NK-92 (cell line): ENCODE results near the gene SLC38A6.

Source experiments
- DNase-seq: peaks from one replicate; lab custom pipeline; 2025; ENCODE audit not compliant: unreplicated experiment; lab: John Stamatoyannopoulos, UW

SLC38A6 gene

GRCh38 chr14:60980811-60981632 is at the start of gene SLC38A6, which contains the start of gene TRMT5:
TSS of gene SLC38A6 (plus strand) at chr14:60981245. CDS start at chr14:60981278, 33 bp downstream.
TSS of gene TRMT5 (minus strand) at chr14:60981079. CDS start at chr14:60980973, 106 bp downstream.
- DNase-seq, result peak; percentile 39

- DNase-seq, result no peak
Observed at GRCh38 chr14:60933920-60934655, 47.0 kb upstream of the SLC38A6 start.

GRCh38 chr14:60935319-60935718 is 45.7 kb upstream of the SLC38A6 start:
- no peak for DNase-seq

- DNase-seq, result no peak
Observed at GRCh38 chr14:60943637-60944032, 37.4 kb upstream of the SLC38A6 start.

GRCh38 chr14:60944204-60944603 is 36.8 kb upstream of the SLC38A6 start:
- DNase-seq, result no peak

GRCh38 chr14:60945984-60946383 is 35.1 kb upstream of the SLC38A6 start:
- no peak for DNase-seq

- DNase-seq, result no peak
Observed at GRCh38 chr14:60946773-60947172, 34.3 kb upstream of the SLC38A6 start.

- no peak for DNase-seq
Observed at GRCh38 chr14:60951776-60952435, 29.1 kb upstream of the SLC38A6 start.

GRCh38 chr14:60956202-60956601 is 24.8 kb upstream of the SLC38A6 start:
- DNase-seq, result no peak

- no peak for DNase-seq
Observed at GRCh38 chr14:60956632-60957031, 24.4 kb upstream of the SLC38A6 start.

GRCh38 chr14:60958146-60958545 is 22.9 kb upstream of the SLC38A6 start:
- DNase-seq, result no peak

GRCh38 chr14:60963761-60964160 is 17.3 kb upstream of the SLC38A6 start:
- no peak for DNase-seq

- no peak for DNase-seq
Observed at GRCh38 chr14:60964904-60965303, 16.1 kb upstream of the SLC38A6 start.

GRCh38 chr14:60965402-60965801 is 15.6 kb upstream of the SLC38A6 start:
- no peak for DNase-seq

GRCh38 chr14:60968099-60968498 is 12.9 kb upstream of the SLC38A6 start:
- DNase-seq, result no peak

- DNase-seq, result no peak
Observed at GRCh38 chr14:60968671-60969070, 12.4 kb upstream of the SLC38A6 start.

GRCh38 chr14:60970146-60970545 is 10.9 kb upstream of the SLC38A6 start:
- no peak for DNase-seq

- no peak for DNase-seq
Observed at GRCh38 chr14:60971271-60971670, 9.8 kb upstream of the SLC38A6 start.

- DNase-seq, result no peak
Observed at GRCh38 chr14:60972295-60972694, 8.8 kb upstream of the SLC38A6 start.

GRCh38 chr14:60973070-60973469 is 8.0 kb upstream of the SLC38A6 start:
- DNase-seq, result no peak

GRCh38 chr14:60974090-60974651 is 6.9 kb upstream of the SLC38A6 start:
- DNase-seq, result no peak
